ENCODE results near the gene ELMOD1. TPM values are rescaled to one million over a fixed set of nuclear protein-coding genes. Genes with fewer than 3 reads are reported as not detected.

ELMOD1 gene
- polyA plus RNA-seq, 1 experiment, result 0.06 TPM

DNA sequence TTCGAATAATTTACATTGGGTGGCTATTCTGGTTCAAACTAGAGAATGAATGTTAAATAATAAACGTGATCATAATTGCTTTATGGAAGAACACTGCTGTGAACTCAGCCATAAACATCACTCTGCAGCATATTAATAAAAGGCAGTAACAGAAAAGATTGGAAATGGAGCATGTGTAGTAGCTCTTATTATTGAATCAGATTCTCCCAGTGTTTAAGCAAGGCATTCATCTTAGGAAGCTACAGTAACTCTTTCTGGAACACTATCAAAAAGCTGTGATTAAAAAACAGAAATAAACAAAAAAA lies 34.7 kb downstream of the ELMOD1 start:
- ChIA-PET CTCF (no interaction called here), POLR2A (no interaction called here)
- Histone ChIP-seq H3K27ac (ENCODE audit: low read depth, low read length) (no peak overlapping the region), H3K27me3 (ENCODE audit: control insufficient read depth, insufficient read depth, low read length) (no peaks in the 10 kb centered on the region), H3K9me3 (ENCODE audit: control insufficient read depth, insufficient read depth, low read length) (no peaks in the 10 kb centered on the region), H3K4me3 (ENCODE audit: low read depth, low read length) (no peak overlapping the region)
- no peak for TF ChIP-seq CTCF (IDR thresholded peaks at IDR 0.05; ENCODE audit: low read depth, low read length)
- DNase-seq (ENCODE audit: low read depth, low spot score), result no peak

- ChIA-PET POLR2A (no interaction called here), CTCF (interaction anchor here (1.1 to 1.9 kb wide), 2 partner anchors 58 to 140 kb away, joined by 4 to 6 read pairs; no protein-coding TSS in a partner anchor)
- no peak for DNase-seq (ENCODE audit: low read depth, low spot score)
- Histone ChIP-seq H3K9me3 (ENCODE audit: control insufficient read depth, insufficient read depth, low read length) (no peaks in the 10 kb centered on the region), H3K4me3 (ENCODE audit: low read depth, low read length) (no peak overlapping the region), H3K27me3 (ENCODE audit: control insufficient read depth, insufficient read depth, low read length) (no peaks in the 10 kb centered on the region), H3K27ac (ENCODE audit: low read depth, low read length) (no peak overlapping the region)
- TF ChIP-seq CTCF (IDR thresholded peaks at IDR 0.05; ENCODE audit: low read depth, low read length), result no peak
Measured at GRCh38 chr11:107631043-107631442, 40.1 kb downstream of the ELMOD1 start.

GRCh38 chr11:107631931-107632330 lies 41.0 kb downstream of the ELMOD1 start:
- no peak overlapping the region for H3K4me3 ChIP-seq (ENCODE audit: low read depth, low read length)
- H3K27ac ChIP-seq (ENCODE audit: low read depth, low read length), result no peak overlapping the region
- CTCF ChIA-PET, result interaction anchor here (0.6 to 1.9 kb wide), 3 partner anchors 42 to 139 kb away, joined by 3 to 6 read pairs (median 4); no protein-coding TSS in a partner anchor
- no peaks in the 10 kb centered on the region for H3K9me3 ChIP-seq (ENCODE audit: control insufficient read depth, insufficient read depth, low read length)
- H3K27me3 ChIP-seq (ENCODE audit: control insufficient read depth, insufficient read depth, low read length), result no peaks in the 10 kb centered on the region
- POLR2A ChIA-PET, result no interaction called here
- no peak for DNase-seq (ENCODE audit: low read depth, low spot score)
- no peak for TF ChIP-seq CTCF (IDR thresholded peaks at IDR 0.05; ENCODE audit: low read depth, low read length)

DNA sequence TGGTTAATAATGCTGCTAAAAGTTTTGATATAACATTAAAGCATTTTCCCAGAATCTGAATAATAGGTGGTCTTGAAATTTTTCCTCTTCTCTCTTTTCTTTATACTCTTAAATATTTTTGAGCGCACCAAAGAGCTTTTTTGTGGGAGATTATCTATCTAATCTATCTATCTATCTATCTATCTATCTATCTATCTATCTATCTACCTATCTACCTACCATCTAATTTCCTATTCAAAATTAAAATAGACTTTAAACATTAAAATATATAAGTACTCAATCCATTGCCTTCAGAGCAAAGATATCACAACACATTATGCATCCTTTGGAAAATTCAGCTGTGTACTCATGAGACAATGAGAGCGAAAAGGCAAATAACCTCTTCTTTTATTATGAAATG lies 55.8 kb downstream of the ELMOD1 start:
- no peak for TF ChIP-seq CTCF (IDR thresholded peaks at IDR 0.05; ENCODE audit: low read depth, low read length)
- no peak overlapping the region for H3K4me3 ChIP-seq (ENCODE audit: low read depth, low read length)
- no peak overlapping the region for H3K27ac ChIP-seq (ENCODE audit: low read depth, low read length)
- CTCF ChIA-PET, result interaction anchor here (1.5 kb wide), 1 partner anchor 70 kb away, joined by 3 read pairs; no protein-coding TSS in a partner anchor
- DNase-seq (ENCODE audit: low read depth, low spot score), result no peak
- POLR2A ChIA-PET, result no interaction called here
- no peaks in the 10 kb centered on the region for H3K27me3 ChIP-seq (ENCODE audit: control insufficient read depth, insufficient read depth, low read length)
- no peaks in the 10 kb centered on the region for H3K9me3 ChIP-seq (ENCODE audit: control insufficient read depth, insufficient read depth, low read length)

- DNase-seq (ENCODE audit: low read depth, low spot score), result no peak
- POLR2A ChIA-PET, result no interaction called here
- no peak overlapping the region for H3K4me3 ChIP-seq (ENCODE audit: low read depth, low read length)
- no peaks in the 10 kb centered on the region for H3K9me3 ChIP-seq (ENCODE audit: control insufficient read depth, insufficient read depth, low read length)
- CTCF ChIA-PET, result no interaction called here
- TF ChIP-seq CTCF (IDR thresholded peaks at IDR 0.05; ENCODE audit: low read depth, low read length), result no peak
- H3K27me3 ChIP-seq (ENCODE audit: control insufficient read depth, insufficient read depth, low read length), result no peaks in the 10 kb centered on the region
- no peak overlapping the region for H3K27ac ChIP-seq (ENCODE audit: low read depth, low read length)
Measured at GRCh38 chr11:107648242-107648641, 57.3 kb downstream of the ELMOD1 start.
